Mucosa of stomach (tissue), 1 donor: ENCODE measurements around the gene TMEM52B.
A peak's percentile ranks its signal among the peaks of the same experiment; 100 is the strongest.

Experiments used
- H3K27me3 ChIP-seq: one replicate; pipeline ENCODE4 v1.7.0; 2013; ENCODE audit warnings: mild to moderate bottlenecking, low read length; ENCODE audit not compliant: control insufficient read depth, insufficient read depth
- H3K36me3 ChIP-seq: one replicate; pipeline ENCODE4 v1.7.0; 2013; ENCODE audit warnings: low read length; ENCODE audit not compliant: control insufficient read depth, insufficient read depth
- H3K4me1 ChIP-seq: one replicate; pipeline ENCODE4 v1.7.0; 2013; ENCODE audit warnings: mild to moderate bottlenecking, low read length; ENCODE audit not compliant: control insufficient read depth, insufficient read depth
- H3K4me3 ChIP-seq: one replicate; pipeline ENCODE4 v1.7.0; 2013; ENCODE audit warnings: low read length
- H3K9ac ChIP-seq: one replicate; pipeline ENCODE4 v1.7.0; 2013; ENCODE audit warnings: mild to moderate bottlenecking, low read length, moderate library complexity
- H3K9me3 ChIP-seq: one replicate; pipeline ENCODE4 v1.7.0; 2013; ENCODE audit warnings: mild to moderate bottlenecking, low read length, moderate library complexity; ENCODE audit not compliant: control insufficient read depth
- donor health status: Pancreatic carcinoma.

The TMEM52B gene

DNA sequence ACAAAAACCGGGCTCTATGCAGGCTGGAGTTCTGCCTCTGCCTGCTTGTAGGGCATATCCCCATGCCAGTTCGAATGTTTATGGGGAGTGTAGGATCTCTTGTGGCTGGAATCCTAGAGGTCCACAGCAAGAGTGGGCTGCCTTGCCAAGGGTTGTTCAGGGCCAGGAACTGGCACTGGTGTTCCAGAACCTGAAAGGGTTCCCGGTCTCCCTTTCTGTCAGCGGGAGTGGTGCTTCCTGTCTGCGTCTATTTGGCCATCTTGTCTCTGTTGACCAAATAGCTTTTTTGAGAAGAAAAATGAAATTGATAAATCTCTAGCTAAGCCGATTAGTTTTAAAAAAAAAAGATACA lies 24.7 kb upstream of the TMEM52B start:
- peak overlapping the region; percentile 75 for H3K9ac ChIP-seq

DNA sequence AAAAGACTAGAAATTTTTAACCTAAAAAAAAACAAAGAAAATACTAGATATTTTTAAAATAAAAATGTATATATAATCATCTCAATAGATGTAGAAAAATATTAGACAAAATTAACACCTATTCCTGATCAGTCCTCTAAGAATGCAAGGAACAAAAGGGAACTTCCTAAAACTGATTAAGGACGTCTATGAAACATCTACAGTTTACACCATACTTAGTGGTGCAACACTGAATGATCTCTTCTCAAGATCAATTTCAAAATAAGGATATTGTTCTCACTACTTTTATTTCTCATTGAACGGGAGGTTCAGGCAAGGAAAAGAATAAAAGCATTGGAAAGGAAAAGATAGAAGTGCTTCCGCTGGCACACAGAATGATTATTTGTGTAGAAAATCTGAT lies 22.9 kb upstream of the TMEM52B start:
- H3K4me1 ChIP-seq = peaks cover 9% of the 10 kb centered on the region
- H3K27me3 ChIP-seq = peaks cover 5% of the 10 kb centered on the region
- H3K36me3 ChIP-seq = no peaks in the 10 kb centered on the region
- no peaks in the 10 kb centered on the region for H3K9me3 ChIP-seq
- H3K4me3 ChIP-seq = no peak overlapping the region
- H3K9ac ChIP-seq = no peak overlapping the region

More for the DNA sequence above, 24.7 kb upstream of the TMEM52B start:
- Histone ChIP-seq H3K27me3 (peaks cover 5% of the 10 kb centered on the region), H3K36me3 (no peaks in the 10 kb centered on the region), H3K4me1 (peaks cover 9% of the 10 kb centered on the region), H3K9me3 (no peaks in the 10 kb centered on the region), H3K4me3 (no peak overlapping the region)

GRCh38 chr12:10158406-10158805 lies 20.4 kb upstream of the TMEM52B start:
- Histone ChIP-seq H3K9ac (no peak overlapping the region), H3K27me3 (peaks cover 5% of the 10 kb centered on the region), H3K9me3 (no peaks in the 10 kb centered on the region), H3K36me3 (no peaks in the 10 kb centered on the region), H3K4me1 (peaks cover 5% of the 10 kb centered on the region), H3K4me3 (no peak overlapping the region)

GRCh38 chr12:10159280-10159679 lies 19.6 kb upstream of the TMEM52B start:
- no peak overlapping the region for H3K4me3 ChIP-seq
- H3K9ac ChIP-seq = no peak overlapping the region
- no peaks in the 10 kb centered on the region for H3K9me3 ChIP-seq
- H3K4me1 ChIP-seq = no peaks in the 10 kb centered on the region
- no peaks in the 10 kb centered on the region for H3K36me3 ChIP-seq
- H3K27me3 ChIP-seq = no peaks in the 10 kb centered on the region

- Histone ChIP-seq H3K9ac (no peak overlapping the region), H3K36me3 (no peaks in the 10 kb centered on the region), H3K4me3 (no peak overlapping the region), H3K27me3 (no peaks in the 10 kb centered on the region), H3K4me1 (no peaks in the 10 kb centered on the region), H3K9me3 (no peaks in the 10 kb centered on the region)
Observed at GRCh38 chr12:10160617-10161385, 18.0 kb upstream of the TMEM52B start.

DNA sequence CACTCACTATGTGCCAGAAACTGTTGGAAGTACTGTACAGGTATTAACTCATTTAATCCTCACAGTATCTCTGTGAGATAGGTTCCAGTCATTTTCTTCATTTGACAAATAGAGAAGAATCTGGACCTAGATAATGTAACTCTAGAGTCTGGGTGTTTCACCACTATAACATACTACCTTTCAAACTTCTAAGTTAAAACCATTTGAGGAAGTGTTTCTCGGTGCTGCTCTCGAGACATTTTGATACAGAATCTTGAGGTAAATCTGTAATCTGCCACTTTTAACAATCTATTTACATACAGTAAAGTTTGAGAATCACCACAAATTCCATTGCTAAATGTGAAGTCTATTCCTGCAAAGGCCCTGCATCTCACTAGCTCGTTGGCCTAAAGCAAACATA lies 15.7 kb upstream of the TMEM52B start:
- H3K4me3 ChIP-seq = no peak overlapping the region
- H3K27me3 ChIP-seq = no peaks in the 10 kb centered on the region

GRCh38 chr12:10165421-10165820 lies 13.4 kb upstream of the TMEM52B start:
- Histone ChIP-seq H3K27me3 (no peaks in the 10 kb centered on the region), H3K4me3 (no peak overlapping the region), H3K9ac (no peak overlapping the region), H3K4me1 (no peaks in the 10 kb centered on the region), H3K9me3 (no peaks in the 10 kb centered on the region), H3K36me3 (no peaks in the 10 kb centered on the region)

More for the DNA sequence above, 15.7 kb upstream of the TMEM52B start:
- no peaks in the 10 kb centered on the region for H3K9me3 ChIP-seq
- no peaks in the 10 kb centered on the region for H3K36me3 ChIP-seq
- H3K4me1 ChIP-seq = no peaks in the 10 kb centered on the region
- H3K9ac ChIP-seq = no peak overlapping the region

- Histone ChIP-seq H3K36me3 (no peaks in the 10 kb centered on the region), H3K4me1 (no peaks in the 10 kb centered on the region), H3K27me3 (no peaks in the 10 kb centered on the region), H3K9ac (no peak overlapping the region), H3K9me3 (no peaks in the 10 kb centered on the region), H3K4me3 (no peak overlapping the region)
Observed at GRCh38 chr12:10167599-10167998, 11.2 kb upstream of the TMEM52B start.

GRCh38 chr12:10169104-10169503 lies 9.7 kb upstream of the TMEM52B start:
- Histone ChIP-seq H3K9me3 (no peaks in the 10 kb centered on the region), H3K27me3 (no peaks in the 10 kb centered on the region), H3K4me1 (no peaks in the 10 kb centered on the region), H3K36me3 (no peaks in the 10 kb centered on the region), H3K9ac (no peak overlapping the region), H3K4me3 (no peak overlapping the region)

DNA sequence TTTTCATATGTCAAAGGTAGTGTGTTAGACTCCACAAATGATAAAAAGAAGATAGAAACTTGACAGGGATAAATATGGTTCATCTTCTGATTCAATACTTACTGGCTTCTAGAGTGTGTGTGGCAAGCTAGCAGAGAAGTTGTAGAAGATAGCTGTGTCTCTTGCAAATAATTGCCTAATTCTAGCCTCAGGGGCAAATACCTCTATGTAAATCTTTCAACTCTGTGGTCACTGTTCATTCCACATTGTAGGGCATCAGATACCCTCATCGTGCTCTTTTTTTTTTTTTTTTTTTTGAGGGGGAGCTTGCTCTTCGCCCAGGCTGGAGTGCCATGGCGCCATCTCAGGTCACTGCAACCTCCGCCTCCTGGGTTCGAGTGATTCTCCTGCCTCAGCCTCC lies 8.6 kb upstream of the TMEM52B start:
- H3K4me3 ChIP-seq = no peak overlapping the region
- H3K9ac ChIP-seq = no peak overlapping the region
- H3K27me3 ChIP-seq = no peaks in the 10 kb centered on the region
- H3K36me3 ChIP-seq = no peaks in the 10 kb centered on the region
- H3K4me1 ChIP-seq = no peaks in the 10 kb centered on the region
- no peaks in the 10 kb centered on the region for H3K9me3 ChIP-seq

- H3K36me3 ChIP-seq = no peaks in the 10 kb centered on the region
- no peak within 1 kb of the TSS for H3K4me3 ChIP-seq
- no peak within 1 kb of the TSS for H3K9ac ChIP-seq
- H3K27me3 ChIP-seq = no peaks in the 10 kb centered on the region
- no peaks in the 10 kb centered on the region for H3K4me1 ChIP-seq
- H3K9me3 ChIP-seq = no peaks in the 10 kb centered on the region
Observed at GRCh38 chr12:10171973-10172728, 6.7 kb upstream of the TMEM52B start, which contains the start of gene OLR1. TSS of gene OLR1 (minus strand) at chr12:10172132. CDS start at chr12:10172077, 55 bp downstream.

- no peak overlapping the region for H3K4me3 ChIP-seq
- no peak overlapping the region for H3K9ac ChIP-seq
- H3K4me1 ChIP-seq = no peaks in the 10 kb centered on the region
- no peaks in the 10 kb centered on the region for H3K36me3 ChIP-seq
- H3K27me3 ChIP-seq = no peaks in the 10 kb centered on the region
- H3K9me3 ChIP-seq = no peaks in the 10 kb centered on the region
Observed at GRCh38 chr12:10174986-10175614, 3.7 kb upstream of the TMEM52B start.
